Measurements from ENCODE around the gene PRKN. TPM values are rescaled to one million over a fixed set of nuclear protein-coding genes. Genes with fewer than 3 reads are reported as not detected.

Gene PRKN
- total RNA-seq, 1 donor from 2014 or later: 25.5 TPM

GRCh38 chr6:162088091-162088490 lies 639.5 kb downstream of the PRKN start:
- peaks cover 14% of the 10 kb centered on the region for H3K4me1 ChIP-seq
- no peaks in the 10 kb centered on the region for H3K27me3 ChIP-seq (ENCODE audit: low read depth)
- no peak overlapping the region for H3K27ac ChIP-seq (replicated peaks)
- H3K36me3 ChIP-seq: no peaks in the 10 kb centered on the region
- H3K4me3 ChIP-seq: no peak overlapping the region
- DNase-seq: no peak
- H3K9me3 ChIP-seq (replicated peaks): no peaks in the 10 kb centered on the region
- intact Hi-C loops (cut with micrococcal nuclease): no loop called here
- TF ChIP-seq CTCF (IDR thresholded peaks at IDR 0.05; ENCODE audit: borderline replicate concordance): no peak

- intact Hi-C loops (cut with micrococcal nuclease): no loop called here
- no peak for TF ChIP-seq CTCF (IDR thresholded peaks at IDR 0.05; ENCODE audit: borderline replicate concordance)
- H3K27ac ChIP-seq (replicated peaks): no peak overlapping the region
- H3K27me3 ChIP-seq (ENCODE audit: low read depth): no peaks in the 10 kb centered on the region
- peaks cover 8% of the 10 kb centered on the region for H3K9me3 ChIP-seq (replicated peaks)
- H3K36me3 ChIP-seq: no peaks in the 10 kb centered on the region
- no peak overlapping the region for H3K4me3 ChIP-seq
- no peak for DNase-seq
- peaks cover 2% of the 10 kb centered on the region for H3K4me1 ChIP-seq
Measured at GRCh38 chr6:162085561-162085960, 642.0 kb downstream of the PRKN start.

GRCh38 chr6:162082520-162082919 lies 645.0 kb downstream of the PRKN start:
- H3K27me3 ChIP-seq (ENCODE audit: low read depth): no peaks in the 10 kb centered on the region
- intact Hi-C loops (cut with micrococcal nuclease): no loop called here
- H3K4me3 ChIP-seq: no peak overlapping the region
- peaks cover 8% of the 10 kb centered on the region for H3K9me3 ChIP-seq (replicated peaks)
- no peak overlapping the region for H3K27ac ChIP-seq (replicated peaks)
- H3K36me3 ChIP-seq: no peaks in the 10 kb centered on the region
- DNase-seq: no peak
- H3K4me1 ChIP-seq: no peaks in the 10 kb centered on the region
- TF ChIP-seq CTCF (IDR thresholded peaks at IDR 0.05; ENCODE audit: borderline replicate concordance): no peak

- no peak overlapping the region for H3K27ac ChIP-seq (replicated peaks)
- H3K9me3 ChIP-seq (replicated peaks): peaks cover 8% of the 10 kb centered on the region
- intact Hi-C loops (cut with micrococcal nuclease): no loop called here
- H3K4me3 ChIP-seq: no peak overlapping the region
- no peaks in the 10 kb centered on the region for H3K4me1 ChIP-seq
- no peaks in the 10 kb centered on the region for H3K27me3 ChIP-seq (ENCODE audit: low read depth)
- TF ChIP-seq CTCF (IDR thresholded peaks at IDR 0.05; ENCODE audit: borderline replicate concordance): no peak
- DNase-seq: no peak
- no peaks in the 10 kb centered on the region for H3K36me3 ChIP-seq
Measured at GRCh38 chr6:162078667-162079066, 648.9 kb downstream of the PRKN start.

GRCh38 chr6:162078126-162078525 lies 649.4 kb downstream of the PRKN start:
- Histone ChIP-seq H3K4me3 (no peak overlapping the region), H3K4me1 (no peaks in the 10 kb centered on the region), H3K27me3 (ENCODE audit: low read depth) (no peaks in the 10 kb centered on the region), H3K36me3 (no peaks in the 10 kb centered on the region), H3K27ac (replicated peaks) (no peak overlapping the region), H3K9me3 (replicated peaks) (peaks cover 12% of the 10 kb centered on the region)
- no peak for DNase-seq
- intact Hi-C loops (cut with micrococcal nuclease): no loop called here
- TF ChIP-seq CTCF (IDR thresholded peaks at IDR 0.05; ENCODE audit: borderline replicate concordance): no peak

GRCh38 chr6:162076816-162077215 lies 650.8 kb downstream of the PRKN start:
- intact Hi-C loops (cut with micrococcal nuclease): no loop called here
- Histone ChIP-seq H3K9me3 (replicated peaks) (peaks cover 18% of the 10 kb centered on the region), H3K27me3 (ENCODE audit: low read depth) (no peaks in the 10 kb centered on the region), H3K27ac (replicated peaks) (no peak overlapping the region), H3K36me3 (no peaks in the 10 kb centered on the region), H3K4me3 (no peak overlapping the region), H3K4me1 (no peaks in the 10 kb centered on the region)
- no peak for DNase-seq
- TF ChIP-seq CTCF (IDR thresholded peaks at IDR 0.05; ENCODE audit: borderline replicate concordance): no peak
